Activated T-helper 1 cell treated with Interleukin-2 at 50 U/mL for 16 hours (primary cell): ENCODE data around the gene PTPRN2.
"Not testable (repeated sequence)": the region's sequence is repeated elsewhere in the genome, so short reads cannot be mapped to it uniquely, and the experiment has no call there.

Source experiments
- DNase-seq: peaks from one replicate; pipeline ENCODE4 v3.0.0-alpha.2; 2020; ENCODE audit warnings: low read depth

Gene PTPRN2

DNA sequence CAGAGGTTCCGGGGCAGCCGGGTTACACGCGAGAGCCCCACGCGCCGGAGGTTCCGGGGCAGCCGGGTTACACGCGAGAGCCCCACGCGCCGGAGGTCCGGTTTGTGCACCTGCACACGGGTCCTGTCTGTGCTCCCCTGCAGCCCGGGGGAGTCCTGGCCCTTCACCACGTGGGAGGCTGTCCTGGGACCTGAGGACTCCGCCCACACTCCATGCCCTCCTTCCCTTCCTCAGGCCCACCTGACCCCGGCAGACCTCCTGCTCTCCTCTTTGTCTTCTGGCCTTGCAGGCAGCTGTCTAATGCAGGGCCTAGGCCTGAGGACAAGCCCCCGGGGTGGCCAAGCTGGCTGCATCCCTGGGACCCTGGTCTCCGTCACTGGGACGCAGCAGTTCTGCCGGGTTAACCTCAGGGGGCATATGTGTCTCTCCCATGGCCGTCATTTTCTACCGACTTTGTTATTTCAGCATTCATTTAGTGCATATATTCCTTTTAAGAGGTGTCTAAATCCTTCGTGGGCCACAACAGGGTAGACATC is 876.2 kb downstream of the PTPRN2 start:
- DNase-seq: no peak

DNA sequence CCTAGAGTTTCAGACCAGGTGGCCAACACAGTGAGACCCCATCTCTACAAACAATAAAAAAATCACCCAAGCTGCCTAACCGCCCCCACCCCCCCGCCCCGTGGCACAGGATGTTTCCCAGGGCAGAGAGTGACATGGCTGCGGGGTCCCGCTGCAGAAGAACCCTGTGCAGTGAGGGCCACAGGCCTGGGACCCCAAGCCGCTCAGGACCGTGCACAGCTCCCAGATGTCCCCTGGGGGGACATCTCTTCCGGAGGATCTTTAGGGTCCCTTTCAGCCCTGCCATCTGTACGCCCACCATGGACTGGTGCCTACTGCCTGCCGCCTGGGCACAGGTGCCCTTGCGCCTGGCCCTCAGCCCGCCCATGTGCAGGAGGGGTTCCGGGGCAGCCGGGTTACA is 877.2 kb downstream of the PTPRN2 start:
- no peak for DNase-seq

DNA sequence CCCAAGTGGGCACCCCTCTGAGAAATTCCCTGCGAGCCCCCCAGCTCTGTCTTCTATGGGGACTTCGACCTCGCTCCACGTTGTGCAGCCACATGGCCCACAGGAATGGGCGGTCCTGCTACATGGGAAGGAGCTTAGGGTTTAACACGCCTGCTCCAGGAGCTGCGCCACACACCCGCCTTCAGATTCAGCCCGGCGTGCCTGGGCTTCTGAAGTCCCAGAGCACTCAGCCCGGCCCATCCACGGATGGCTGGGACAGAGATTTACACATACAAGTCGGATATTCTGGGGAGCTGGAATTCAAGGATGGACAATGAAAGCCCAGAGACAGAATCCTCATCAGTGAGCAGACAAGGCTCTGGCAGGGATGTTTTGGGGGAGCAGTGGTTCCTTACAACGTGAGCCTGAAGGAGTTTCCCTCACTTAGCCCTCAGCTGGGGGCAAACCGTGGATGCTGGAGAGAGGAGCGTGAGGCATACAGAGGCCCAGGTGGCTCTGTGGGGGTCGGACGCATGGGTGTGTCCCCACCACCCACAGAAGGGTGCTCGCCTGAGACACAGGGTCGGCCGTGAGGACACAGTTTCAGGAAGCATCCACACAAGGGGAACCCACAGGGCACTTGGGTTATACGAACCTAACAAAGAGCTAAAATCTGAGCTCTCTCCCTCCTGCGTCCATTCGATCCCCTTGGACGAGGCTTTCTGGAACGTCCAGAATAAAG is 877.9 kb downstream of the PTPRN2 start:
- no peak for DNase-seq

DNA sequence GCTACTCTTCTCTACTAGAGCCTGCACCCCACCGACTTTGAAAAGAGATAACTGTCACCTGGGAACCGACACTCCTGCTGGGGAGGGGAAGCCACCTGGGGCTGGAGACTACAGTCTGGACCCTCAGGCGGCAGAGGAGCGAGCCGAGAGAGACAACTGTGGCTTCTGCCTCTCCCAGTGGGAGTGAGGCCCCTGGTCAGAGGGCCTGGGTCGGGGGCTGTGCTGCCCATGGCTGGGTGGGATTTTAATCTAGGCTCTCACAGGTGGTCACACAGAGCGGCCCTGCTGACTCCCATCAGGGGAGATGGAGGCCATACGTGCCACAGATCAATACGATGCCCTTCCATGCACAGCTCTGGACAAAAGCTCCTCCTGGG is 878.7 kb downstream of the PTPRN2 start:
- no peak for DNase-seq

DNA sequence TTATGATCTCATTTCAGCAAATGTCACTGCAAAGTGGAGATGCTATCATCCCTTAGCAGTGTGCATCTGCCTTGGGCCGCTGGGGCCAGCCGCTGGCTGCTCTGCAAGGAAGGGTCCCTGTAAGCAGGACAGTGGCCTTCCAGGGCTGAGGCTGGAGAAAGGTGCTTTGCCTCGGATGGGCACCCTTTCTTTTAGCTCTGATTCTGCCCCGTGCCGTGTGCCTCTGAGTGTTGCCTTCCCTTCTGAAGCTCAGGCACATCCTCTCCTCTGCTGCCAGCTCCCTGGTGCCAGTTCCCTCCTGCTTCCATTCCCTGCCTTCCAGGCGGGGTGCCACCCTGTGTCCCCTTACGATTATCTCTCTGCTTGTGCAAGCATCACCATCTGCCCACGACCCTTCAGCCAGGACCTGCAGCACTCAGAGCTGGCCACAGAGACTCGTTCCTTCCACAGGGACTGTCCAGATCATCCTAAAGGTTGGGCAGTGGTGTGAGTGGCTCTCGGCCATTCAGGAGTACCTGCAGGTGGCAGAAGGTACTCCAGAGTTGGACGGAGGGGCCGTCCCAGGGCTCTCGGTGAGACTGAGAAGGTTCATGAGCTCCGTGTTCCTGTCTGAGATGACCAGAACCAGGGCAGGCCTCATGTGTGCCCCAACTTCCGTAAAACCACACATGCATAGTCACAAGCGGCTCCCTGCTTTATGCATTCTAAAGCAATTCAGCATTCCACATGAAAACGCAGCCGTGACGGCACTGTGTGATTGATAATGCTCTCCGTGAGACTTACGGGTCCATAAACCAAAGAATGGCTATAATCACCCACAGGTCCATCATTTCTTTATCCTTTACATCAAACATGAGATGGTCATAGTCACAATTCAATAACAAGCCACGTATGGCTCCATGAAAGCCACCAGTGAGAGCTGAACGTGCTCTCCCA is 879.4 kb downstream of the PTPRN2 start:
- no peak for DNase-seq

DNA sequence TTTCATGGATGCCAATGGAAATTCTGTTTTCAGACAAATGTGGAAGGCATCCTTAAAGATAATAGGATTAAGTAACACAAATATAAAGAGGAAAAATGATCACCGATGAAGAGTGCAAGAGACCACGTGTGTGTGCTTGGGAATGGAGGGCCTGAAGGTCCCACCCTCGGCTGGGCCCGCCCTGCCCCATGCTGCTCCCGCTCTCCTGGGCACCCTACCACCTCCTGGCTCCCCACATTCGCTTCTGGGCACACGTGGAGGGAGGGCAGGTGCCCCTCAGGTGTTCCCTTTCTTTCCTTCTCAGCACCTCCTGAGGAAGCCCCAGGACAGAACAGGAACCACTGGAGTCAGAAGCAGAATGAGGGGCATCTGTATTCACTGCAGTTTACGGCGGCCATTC is 883.3 kb downstream of the PTPRN2 start:
- DNase-seq: no peak

DNA sequence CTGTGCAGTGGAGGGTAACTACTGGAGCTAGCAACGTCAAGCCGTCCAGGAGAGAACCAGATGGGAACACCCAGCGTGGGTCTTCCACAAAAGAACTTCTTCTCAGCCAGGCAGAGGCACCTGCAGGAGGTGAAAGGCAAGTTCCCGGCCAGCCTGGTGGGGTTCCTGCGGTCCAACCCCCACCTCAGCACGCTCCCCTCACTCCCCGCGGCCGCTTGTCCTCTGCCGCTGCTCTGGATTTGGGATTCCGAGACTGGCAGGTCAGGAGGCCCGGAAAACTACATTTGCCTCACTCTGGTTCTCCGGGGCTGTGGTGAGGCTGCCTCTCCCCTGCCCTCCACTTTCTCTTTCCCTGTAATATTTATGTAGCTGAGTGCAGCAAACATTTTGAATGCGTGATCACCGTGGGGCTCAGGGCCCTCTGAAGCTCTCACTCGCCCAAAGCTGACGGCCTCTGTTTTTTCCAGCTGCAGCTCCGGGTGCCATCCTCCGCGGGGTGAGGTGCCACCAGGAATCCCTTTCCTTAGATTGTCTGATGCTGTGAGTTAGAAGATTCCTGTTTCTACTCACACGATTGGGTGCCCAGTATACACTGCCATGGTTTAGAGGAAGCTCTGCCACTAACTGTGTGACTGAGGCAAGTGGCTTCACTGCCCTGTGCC is 884.0 kb downstream of the PTPRN2 start:
- DNase-seq: no peak

DNA sequence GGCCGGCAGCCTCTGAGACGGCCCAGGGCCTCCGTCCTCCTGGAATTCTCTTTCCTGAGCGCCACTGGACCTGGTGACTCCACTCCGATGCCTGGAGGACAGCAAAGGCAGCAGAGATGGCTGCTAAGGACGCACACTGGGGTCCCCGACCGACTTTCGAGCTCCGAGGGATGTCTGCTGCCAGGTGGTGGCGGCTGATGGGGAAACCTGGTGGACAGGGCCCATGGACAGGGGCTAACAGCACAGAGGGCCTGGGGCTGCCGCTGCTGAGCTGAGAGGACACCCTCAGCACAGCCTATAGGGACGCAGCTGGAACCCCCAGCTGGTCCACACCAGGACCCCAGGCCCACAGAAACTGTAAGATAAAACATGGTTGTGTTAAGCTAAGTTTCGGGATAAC is 884.5 kb downstream of the PTPRN2 start:
- no peak for DNase-seq

DNA sequence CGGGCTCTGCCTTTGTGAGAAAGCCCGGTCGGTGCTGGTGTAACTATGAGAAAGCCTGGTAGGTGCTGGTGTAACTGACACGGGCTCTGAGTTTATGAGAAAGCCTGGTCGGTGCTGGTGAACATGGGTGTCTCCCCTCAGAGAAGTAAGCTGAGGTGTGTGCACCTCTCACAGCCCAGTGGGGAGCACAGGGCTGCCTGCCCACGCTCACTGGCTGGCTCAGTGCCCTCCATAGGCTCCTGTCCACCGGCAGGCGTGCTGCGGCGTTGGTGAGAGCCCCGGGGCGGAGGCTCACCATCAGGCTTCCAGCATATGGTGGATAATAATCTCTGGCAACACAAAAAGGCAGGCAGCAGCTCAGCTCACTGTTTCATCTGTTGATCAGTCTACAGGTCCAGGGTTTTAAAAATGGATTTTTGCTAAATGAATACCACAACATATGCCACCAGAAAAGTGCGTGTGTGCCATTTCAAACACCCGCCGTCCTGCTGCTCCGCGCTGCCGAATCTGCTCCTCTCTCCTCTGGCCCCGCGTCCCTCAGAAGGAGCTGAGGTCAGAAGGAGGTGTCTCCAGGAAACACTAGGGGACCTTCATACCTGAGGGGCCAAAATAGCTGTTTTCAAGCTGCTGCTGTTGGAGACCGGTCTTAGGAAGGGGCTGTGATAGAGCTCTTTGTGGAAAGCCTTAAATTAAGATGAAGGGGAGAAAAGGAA is 885.2 kb downstream of the PTPRN2 start:
- DNase-seq: no peak

DNA sequence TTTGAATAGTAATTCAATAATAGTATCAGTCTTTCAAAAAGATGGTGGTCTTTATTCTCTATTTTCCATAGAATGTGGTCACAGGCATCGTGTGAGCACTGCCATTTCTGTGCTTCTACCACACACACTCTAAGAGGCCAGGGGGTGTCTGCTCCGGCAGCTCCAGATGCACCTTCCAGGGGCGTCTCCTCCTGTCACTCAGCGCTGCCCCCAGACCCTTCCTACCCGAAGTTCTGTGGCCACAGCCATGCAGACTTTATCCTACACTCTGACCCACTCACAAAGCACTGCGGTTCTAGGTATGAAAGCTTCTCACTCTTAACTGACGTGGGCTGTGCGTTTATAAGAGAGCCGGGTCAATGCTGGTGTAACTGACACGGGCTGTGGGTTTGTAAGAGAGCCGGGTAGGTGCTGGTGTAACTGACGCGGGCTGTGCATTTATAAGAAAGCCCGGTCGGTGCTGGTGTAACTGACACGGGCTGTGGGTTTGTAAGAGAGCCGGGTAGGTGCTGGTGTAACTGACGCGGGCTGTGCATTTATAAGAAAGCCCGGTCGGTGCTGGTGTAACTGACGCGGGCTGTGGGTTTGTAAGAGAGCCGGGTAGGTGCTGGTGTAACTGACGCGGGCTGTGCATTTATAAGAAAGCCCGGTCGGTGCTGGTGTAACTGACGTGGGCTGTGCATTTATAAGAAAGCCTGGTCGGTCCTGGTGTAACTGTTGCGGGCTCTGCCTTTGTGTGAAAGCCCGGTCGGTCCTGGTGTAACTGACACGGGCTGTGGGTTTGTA is 886.0 kb downstream of the PTPRN2 start:
- DNase-seq: not testable (repeated sequence)

DNA sequence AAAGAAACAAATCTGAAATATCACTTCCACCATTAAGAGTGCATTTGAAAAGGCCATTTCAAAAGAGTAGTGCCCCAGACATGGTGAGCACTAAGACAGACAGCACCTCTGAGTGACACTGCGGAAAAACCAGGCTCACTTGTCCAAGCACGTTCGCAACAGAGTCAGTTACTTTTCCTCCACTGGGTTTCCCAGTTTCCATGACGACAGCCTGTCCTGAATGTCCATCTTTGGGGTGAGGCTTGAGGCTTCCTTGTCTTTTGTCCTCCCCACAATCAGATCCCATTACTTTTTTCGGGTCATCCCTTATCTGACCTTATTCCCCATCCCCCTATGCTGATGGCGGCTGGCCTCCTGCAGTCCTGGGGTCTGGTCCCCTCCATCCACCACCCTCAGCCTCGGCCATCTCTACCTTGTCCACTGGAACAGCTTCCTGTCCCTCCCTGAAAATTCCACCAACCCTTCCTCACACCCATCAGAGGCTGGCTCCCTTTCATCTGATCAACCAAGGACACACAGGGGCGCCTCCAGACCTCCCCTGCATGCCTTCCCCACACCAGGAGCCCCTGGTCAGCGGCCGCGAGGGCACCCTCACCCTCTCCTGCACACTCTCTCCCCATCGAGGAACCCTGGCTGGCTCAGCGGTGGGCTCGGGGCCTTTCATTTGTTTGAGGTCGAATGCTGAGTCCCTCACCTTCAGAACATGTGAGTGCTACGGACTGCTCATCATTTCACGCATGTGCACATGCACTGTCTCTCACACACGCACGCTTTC is 887.2 kb downstream of the PTPRN2 start:
- no peak for DNase-seq

DNA sequence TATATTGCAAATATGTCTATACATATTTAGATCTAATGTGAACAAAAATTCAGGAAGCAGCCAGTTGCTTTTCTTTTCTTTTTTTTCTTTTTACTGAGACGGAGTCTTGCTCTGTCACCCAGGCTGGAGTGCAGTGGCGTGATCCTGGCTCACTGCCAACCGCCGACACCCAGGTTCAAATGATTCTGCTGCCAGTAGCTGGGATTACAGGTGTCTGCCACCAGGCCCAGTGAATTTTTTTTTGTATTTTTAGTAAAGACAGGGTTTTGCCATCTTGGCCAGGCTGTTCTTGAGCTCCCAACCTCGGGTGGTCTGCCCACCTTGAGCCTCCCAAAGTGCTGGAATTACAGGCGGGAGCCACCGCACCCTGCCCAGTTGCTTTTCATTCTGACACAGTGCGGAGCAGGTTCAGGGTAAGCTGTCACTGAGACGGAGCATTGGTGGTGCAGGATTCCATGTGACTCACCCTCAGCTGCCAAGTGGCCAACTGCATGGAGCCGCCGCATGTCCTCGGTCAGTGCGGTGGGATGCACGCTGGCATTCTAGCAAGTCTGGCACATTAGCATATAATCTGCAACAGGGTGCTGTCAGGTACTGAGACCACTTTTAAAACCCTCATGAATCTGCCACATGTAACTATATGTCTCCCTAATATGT is 888.1 kb downstream of the PTPRN2 start:
- no peak for DNase-seq

DNA sequence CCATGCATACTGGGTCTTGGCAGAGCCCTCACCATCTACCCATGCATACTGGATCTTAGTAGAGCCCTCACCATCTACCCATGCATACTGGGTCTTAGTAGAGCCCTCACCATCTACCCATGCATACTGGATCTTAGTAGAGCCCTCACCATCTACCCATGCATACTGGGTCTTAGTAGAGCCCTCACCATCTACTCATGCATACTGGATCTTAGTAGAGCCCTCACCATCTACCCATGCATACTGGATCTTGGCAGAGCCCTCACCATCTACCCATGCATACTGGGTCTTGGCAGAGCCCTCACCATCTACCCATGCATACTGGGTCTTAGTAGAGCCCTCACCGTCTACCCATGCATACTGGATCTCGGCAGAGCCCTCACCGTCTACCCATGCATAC is 890.3 kb downstream of the PTPRN2 start:
- DNase-seq: not testable (repeated sequence)

DNA sequence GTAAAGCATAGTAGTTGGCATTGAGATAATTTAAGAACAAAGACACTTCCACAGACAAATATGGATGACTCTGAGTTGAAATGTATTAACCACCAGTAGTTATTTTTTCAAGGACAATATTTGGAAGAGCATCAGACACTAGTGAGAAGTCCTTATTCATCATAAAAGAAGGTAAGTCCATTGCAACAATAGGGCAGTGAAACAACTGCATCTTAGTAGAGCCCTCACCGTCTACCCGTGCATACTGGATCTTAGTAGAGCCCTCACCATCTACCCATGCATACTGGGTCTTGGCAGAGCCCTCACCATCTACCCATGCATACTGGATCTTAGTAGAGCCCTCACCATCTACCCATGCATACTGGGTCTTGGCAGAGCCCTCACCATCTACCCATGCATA is 892.0 kb downstream of the PTPRN2 start:
- DNase-seq: not testable (repeated sequence)

DNA sequence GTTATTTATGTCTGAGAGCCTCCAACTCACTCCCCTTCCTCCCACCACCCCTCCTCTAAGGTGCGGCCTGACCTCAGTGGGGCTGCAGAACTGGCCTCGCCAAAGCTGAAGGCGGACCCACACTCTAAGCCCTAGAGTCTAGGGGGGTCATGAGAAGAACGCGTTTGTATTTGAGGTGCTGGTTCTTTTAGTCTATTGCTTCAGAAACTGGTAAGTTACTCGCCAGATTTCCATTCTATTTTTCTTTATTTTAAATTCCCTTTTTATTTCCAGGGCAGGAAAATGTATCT is 893.3 kb downstream of the PTPRN2 start:
- DNase-seq: no peak

DNA sequence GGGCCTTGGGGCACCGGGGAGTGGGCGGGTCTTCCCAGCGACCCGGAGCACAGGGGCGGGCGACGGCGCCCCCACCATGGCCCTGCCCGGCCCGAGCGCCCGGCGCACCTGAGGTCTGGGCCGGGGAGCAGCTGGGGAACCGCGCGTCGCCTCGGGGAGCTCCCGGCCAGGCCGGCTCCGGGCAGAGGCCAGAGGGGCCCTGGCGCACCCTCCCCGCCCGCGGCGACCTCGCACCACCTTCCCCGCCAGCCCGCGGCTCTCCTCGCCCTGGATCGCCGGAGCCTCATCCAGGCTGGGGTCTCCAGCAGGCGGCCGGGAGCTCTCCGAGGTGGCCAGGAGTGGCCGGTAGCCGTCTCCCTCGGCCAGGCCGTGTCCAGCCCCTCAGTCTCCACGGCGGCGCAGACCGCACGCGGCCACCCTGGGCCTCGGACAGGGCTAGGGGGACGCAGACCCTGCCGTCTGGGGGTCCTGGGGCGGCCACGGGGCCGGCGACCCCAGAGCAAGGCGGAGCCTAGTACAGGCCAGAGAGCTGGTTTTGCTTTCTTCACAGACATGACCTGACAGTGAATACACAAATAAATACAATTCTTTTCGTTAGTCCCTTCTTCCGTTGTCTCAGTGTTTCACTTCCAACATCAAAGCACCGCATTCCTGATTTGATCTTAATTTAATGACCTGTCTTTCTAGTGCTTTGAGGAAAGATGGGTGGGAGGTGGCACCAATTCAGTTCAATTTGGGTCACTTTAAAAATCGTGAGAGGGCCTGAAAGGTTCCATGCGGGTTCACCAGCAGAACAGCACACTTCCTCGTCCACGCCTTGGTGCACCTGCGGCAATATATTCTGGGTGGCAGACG is 893.9 kb downstream of the PTPRN2 start:
- no peak for DNase-seq

DNA sequence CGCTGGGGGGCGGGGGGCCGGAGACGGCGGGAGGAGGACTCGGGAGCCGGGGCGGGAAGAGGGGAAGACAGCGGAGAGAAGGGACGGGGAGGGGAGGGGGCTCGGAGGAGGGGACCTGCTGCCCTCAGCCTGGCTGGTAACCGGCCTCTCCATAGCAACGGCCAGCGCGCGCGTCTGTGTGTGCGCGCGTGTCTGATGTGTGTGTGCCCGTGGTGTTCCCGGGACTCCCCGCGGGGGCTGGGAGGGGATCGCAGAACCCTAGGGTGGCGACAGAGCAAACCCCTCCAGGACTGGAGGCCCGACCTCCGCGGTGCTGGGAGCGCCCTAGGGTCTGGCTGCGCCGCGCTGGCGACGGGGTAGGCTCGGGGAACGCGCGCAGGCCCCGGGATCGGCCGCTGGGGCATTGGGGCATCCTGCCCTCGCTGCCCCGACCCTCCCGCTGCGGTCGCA is 894.5 kb downstream of the PTPRN2 start:
- no peak for DNase-seq

DNA sequence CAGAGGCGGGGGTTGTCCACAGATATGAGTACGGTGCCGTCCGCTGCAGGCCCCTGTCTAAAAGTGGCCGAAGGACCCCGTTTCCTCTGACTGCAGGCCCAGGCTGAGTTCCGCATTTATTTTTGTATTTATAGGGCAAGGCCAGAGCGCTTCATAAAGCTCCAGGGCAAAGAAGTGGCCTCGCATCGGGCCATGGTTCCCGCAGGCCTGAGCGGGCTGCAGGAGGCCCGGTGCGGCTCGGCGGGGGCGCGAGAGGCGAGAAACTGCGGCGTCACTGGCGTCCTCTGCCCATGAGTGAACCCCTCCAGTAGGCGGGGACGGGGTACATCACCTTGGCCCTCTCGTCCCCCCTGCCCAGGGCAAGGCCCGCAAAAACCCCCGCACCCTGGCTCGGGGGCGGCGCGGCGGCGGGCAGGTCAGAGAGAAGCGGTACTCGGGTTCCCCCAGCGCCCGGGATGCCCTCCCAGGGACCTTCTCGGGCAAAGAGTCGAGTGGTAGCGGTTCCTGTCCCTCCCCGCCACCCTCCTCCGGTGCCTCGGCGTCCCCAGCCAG is 895.1 kb downstream of the PTPRN2 start:
- DNase-seq: no peak
